ENCODE results near the gene ATG2A. TPM values are rescaled to one million over a fixed set of nuclear protein-coding genes. Genes with fewer than 3 reads are reported as not detected.

ATG2A gene
- total and polyA plus RNA-seq, 10 of the 15 experiments (the other 5 are each of a cell fraction or from before 2014, with no cell fraction given): 0.08 to 19.0 (median 4.6) TPM

DNA sequence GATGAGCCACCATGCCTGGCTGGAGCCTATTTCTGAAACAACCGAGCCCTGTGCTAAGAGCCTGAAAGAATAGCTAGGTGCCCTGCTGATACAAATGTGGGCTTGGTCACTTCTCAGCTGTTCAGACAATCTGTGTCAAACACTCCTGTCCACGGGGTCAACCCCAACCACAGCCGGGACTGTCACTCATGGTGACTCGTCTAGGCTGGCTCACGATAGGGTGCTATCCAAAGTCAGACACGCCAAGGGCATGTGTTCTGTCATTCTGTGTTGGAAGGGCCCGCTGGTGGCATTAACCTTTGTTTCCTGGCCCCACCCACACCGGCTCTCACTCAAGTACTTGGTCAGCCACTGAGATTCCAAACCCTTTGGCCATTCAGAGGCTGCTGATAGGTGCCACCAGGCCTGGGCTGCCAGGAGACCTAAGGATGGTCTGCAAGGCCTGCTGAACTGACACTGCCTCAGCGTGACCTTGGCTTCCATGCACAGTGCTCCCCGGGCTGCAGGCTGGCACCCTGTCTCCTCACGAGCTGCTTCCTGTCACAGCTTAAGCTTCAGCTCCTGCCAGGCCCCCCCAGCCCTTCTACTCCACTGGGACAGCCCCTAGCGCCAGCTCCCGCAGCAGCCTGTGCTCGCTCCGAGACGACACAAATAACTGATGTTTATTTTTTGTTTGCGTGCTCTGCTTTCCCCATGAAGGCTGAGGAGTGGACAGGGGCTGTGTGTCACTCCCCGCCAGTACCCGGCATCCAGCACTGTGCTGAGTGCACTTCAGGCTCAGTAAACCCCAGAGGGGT is 58.3 kb downstream of the ATG2A start:
- in situ Hi-C loops (cut with MboI): no loop called here
- ATAC-seq (peak; percentile 45), FAIRE-seq (no peak), DNase-seq (ENCODE audit: low read depth, low spot score) (no peak)
- no TSS peak for BruUV-seq (replicated peaks)
- Histone ChIP-seq H3K4me1 (ENCODE audit: control insufficient read depth, insufficient read depth, low read length) (peaks cover 92% of the 10 kb centered on the region), H4K20me1 (ENCODE audit: control insufficient read depth, insufficient read depth) (no peaks in the 10 kb centered on the region), H3K9ac (ENCODE audit: control insufficient read depth, insufficient read depth, low read length) (peak overlapping the region; percentile 77), H3K27ac (ENCODE audit: control insufficient read depth, insufficient read depth) (peak overlapping the region; percentile 99), H3K27me3 (replicated peaks in 1 of 2; ENCODE audit: control insufficient read depth in 2 of 2, insufficient read depth in 2 of 2, low read length in 1 of 2) (no peaks in the 10 kb centered on the region), H3K4me2 (ENCODE audit: control insufficient read depth, insufficient read depth) (peak overlapping the region; percentile 97), H3K4me3 (no peak overlapping the region; the same call in 1 of the 2 replicates), H2AFZ (ENCODE audit: control insufficient read depth, low read depth, low read length) (no peak overlapping the region), H3K9me3 (replicated peaks; ENCODE audit: control insufficient read depth, insufficient read depth, low read length) (no peaks in the 10 kb centered on the region), H3K36me3 (ENCODE audit: control insufficient read depth in 2 of 2, insufficient read depth in 2 of 2, low read length in 1 of 2) (peaks cover 33 to 57% of the 10 kb centered on the region in 2 experiments; a peak in 3 of 4 replicates), H3K79me2 (ENCODE audit: control insufficient read depth, insufficient read depth, low read length) (peaks cover 70% of the 10 kb centered on the region)
- ChIA-PET SMC1A (ENCODE audit: uncharacterized antibody, unreplicated experiment) (interaction anchor here (0.8 to 15.0 kb wide), 8 partner anchors 7 to 86 kb away, joined by 3 to 306 read pairs (median 8); partner anchors contain the start of gene EHD1), RAD21 (ENCODE audit: unreplicated experiment) (interaction anchor here (0.5 to 15.8 kb wide), 7 partner anchors 10 to 649 kb away, joined by 3 to 316 read pairs (median 7); partner anchors contain the start of genes CDC42BPG and EHD1), CTCF (interaction anchor here (0.7 to 28.8 kb wide), 5 partner anchors 8 to 197 kb away, joined by 3 to 1208 read pairs (median 37); partner anchors contain the start of genes CDC42BPG and EHD1), POLR2A (interaction anchor here (0.7 to 24.3 kb wide), 9 partner anchors 9 to 756 kb away, joined by 3 to 620 read pairs (median 4); partner anchors contain the start of genes CDC42BPG, EHD1, MAP3K11 and MEN1)
- WGBS (ENCODE audit: insufficient coverage, insufficient replicate concordance, low lambda C conversion rate, missing lambda C conversion rate): 5% methylated on average over 19 of the region's 19 CpGs
- intact Hi-C loops (cut with micrococcal nuclease; ENCODE audit: unreplicated experiment): loop anchor here (1.0 to 2.0 kb wide), 2 partner anchors 7 to 18 kb away; no protein-coding TSS in a partner anchor
- no peak for TF ChIP-seq NR2C1 (IDR thresholded peaks at IDR 0.05)
- TF ChIP-seq BHLHE40 (IDR thresholded peaks at IDR 0.05; ENCODE audit: borderline replicate concordance in 1 of 2, low read depth in 2 of 2, low read length in 1 of 2): peak; percentile 9 to 64; a peak in 2 of 4 replicates
- TF ChIP-seq, protein P1, sequence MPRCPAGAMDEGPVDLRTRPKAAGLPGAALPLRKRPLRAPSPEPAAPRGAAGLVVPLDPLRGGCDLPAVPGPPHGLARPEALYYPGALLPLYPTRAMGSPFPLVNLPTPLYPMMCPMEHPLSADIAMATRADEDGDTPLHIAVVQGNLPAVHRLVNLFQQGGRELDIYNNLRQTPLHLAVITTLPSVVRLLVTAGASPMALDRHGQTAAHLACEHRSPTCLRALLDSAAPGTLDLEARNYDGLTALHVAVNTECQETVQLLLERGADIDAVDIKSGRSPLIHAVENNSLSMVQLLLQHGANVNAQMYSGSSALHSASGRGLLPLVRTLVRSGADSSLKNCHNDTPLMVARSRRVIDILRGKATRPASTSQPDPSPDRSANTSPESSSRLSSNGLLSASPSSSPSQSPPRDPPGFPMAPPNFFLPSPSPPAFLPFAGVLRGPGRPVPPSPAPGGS (IDR thresholded peaks at IDR 0.05; ENCODE audit: borderline replicate concordance, insufficient read depth, low read depth, low read length, poor library complexity, severe bottlenecking): peak; percentile 16
- peak; percentile 49; the same call in 1 of the 2 replicates for TF ChIP-seq POLR2A (IDR thresholded peaks at IDR 0.05; ENCODE audit: low read depth, low read length)
- TF ChIP-seq, protein P2, sequence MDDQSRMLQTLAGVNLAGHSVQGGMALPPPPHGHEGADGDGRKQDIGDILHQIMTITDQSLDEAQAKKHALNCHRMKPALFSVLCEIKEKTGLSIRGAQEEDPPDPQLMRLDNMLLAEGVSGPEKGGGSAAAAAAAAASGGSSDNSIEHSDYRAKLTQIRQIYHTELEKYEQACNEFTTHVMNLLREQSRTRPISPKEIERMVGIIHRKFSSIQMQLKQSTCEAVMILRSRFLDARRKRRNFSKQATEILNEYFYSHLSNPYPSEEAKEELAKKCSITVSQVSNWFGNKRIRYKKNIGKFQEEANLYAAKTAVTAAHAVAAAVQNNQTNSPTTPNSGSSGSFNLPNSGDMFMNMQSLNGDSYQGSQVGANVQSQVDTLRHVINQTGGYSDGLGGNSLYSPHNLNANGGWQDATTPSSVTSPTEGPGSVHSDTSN (IDR thresholded peaks at IDR 0.05; ENCODE audit: insufficient replicate concordance, low read depth, low read length): peak; percentile 71
- TF ChIP-seq, protein P3, sequence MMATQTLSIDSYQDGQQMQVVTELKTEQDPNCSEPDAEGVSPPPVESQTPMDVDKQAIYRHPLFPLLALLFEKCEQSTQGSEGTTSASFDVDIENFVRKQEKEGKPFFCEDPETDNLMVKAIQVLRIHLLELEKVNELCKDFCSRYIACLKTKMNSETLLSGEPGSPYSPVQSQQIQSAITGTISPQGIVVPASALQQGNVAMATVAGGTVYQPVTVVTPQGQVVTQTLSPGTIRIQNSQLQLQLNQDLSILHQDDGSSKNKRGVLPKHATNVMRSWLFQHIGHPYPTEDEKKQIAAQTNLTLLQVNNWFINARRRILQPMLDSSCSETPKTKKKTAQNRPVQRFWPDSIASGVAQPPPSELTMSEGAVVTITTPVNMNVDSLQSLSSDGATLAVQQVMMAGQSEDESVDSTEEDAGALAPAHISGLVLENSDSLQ (IDR thresholded peaks at IDR 0.05): peak; percentile 84
- TF ChIP-seq RUNX3 (IDR thresholded peaks at IDR 0.05; ENCODE audit: low read length): no peak
- TF ChIP-seq ZNF24 (IDR thresholded peaks at IDR 0.05): 0 out of 2 replicates have a peak, but pooled peaks have one; percentile 22
- no peak for TF ChIP-seq MTA3 (IDR thresholded peaks at IDR 0.05; ENCODE audit: borderline replicate concordance, low read length)
- TF ChIP-seq ZZZ3 (IDR thresholded peaks at IDR 0.05; ENCODE audit: control insufficient read depth, insufficient read length, low read depth): no peak
- 0 out of 2 replicates have a peak, but pooled peaks have one; percentile 2 for TF ChIP-seq ZNF207 (IDR thresholded peaks at IDR 0.05; ENCODE audit: borderline replicate concordance)
- 0 out of 2 replicates have a peak, but pooled peaks have one; percentile 20 for TF ChIP-seq CHD2 (IDR thresholded peaks at IDR 0.05; ENCODE audit: borderline replicate concordance, low read depth, low read length)
- no peak for TF ChIP-seq RCOR1 (conservative IDR thresholded peaks at IDR 0.05; ENCODE audit: low read depth, low read length)
- no peak for TF ChIP-seq NFXL1 (IDR thresholded peaks at IDR 0.05; ENCODE audit: borderline replicate concordance)
- TF ChIP-seq LARP7 (IDR thresholded peaks at IDR 0.05): peak; percentile 13; the same call in 1 of the 2 replicates
- no peak for TF ChIP-seq MYC (IDR thresholded peaks at IDR 0.05; ENCODE audit: insufficient read depth, insufficient read length, insufficient replicate concordance, low read length, severe bottlenecking)
- no peak for TF ChIP-seq HDGF (IDR thresholded peaks at IDR 0.05)
